ENCODE data around the gene KRT33B.
"Not testable (repeated sequence)": the region's sequence is repeated elsewhere in the genome, so short reads cannot be mapped to it uniquely, and the experiment has no call there.

The KRT33B gene

GRCh38 chr17:41396340-41396739 lies 26.7 kb upstream of the KRT33B start:
- H3K4me2 ChIP-seq, result no peak overlapping the region

DNA sequence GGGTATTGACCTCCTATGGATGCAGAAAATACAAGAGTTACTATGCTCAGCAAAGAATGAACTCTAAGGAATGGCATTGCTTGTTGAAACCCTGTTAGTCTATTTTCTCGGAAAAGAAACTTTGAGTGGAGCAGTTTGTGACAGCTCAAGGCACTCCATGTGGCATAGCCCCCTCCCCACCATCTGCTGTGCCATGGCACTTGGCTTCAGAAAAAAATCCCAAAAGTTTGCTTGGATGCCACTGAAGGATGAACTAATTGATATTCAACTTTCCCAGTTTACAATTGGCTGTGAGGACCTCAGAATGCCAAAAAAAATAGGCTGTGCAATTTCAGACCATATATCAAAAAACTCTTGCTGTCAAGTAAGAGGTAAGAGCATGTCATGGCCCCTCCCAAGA lies 26.0 kb upstream of the KRT33B start:
- no peak overlapping the region for H3K4me3 ChIP-seq (IDR thresholded peaks at IDR 0.05; ENCODE audit: insufficient read depth, low read depth, low read length)
- H3K4me2 ChIP-seq, result no peak overlapping the region
- TF ChIP-seq CTCF (conservative IDR thresholded peaks at IDR 0.05; ENCODE audit: low read depth, low read length), result no peak
- no peak overlapping the region for H3K9ac ChIP-seq
- H3K27me3 ChIP-seq (ENCODE audit: insufficient read depth, low read depth), result no peaks in the 10 kb centered on the region
- no peaks in the 10 kb centered on the region for H3K36me3 ChIP-seq (ENCODE audit: insufficient read depth)
- no peak overlapping the region for H2AFZ ChIP-seq (ENCODE audit: low read depth)
- no peaks in the 10 kb centered on the region for H3K4me1 ChIP-seq (ENCODE audit: low read depth, poor library complexity, severe bottlenecking)
- no peaks in the 10 kb centered on the region for H3K79me2 ChIP-seq (ENCODE audit: insufficient read depth, low read depth)
- no peak overlapping the region for H3K27ac ChIP-seq
- H4K20me1 ChIP-seq (ENCODE audit: insufficient read depth), result no peaks in the 10 kb centered on the region

More at GRCh38 chr17:41396340-41396739, 26.7 kb upstream of the KRT33B start:
- H3K9ac ChIP-seq, result no peak overlapping the region
- no peaks in the 10 kb centered on the region for H3K79me2 ChIP-seq (ENCODE audit: insufficient read depth, low read depth)
- no peak overlapping the region for H3K27ac ChIP-seq
- H4K20me1 ChIP-seq (ENCODE audit: insufficient read depth), result no peaks in the 10 kb centered on the region
- H2AFZ ChIP-seq (ENCODE audit: low read depth), result no peak overlapping the region
- H3K27me3 ChIP-seq (ENCODE audit: insufficient read depth, low read depth), result no peaks in the 10 kb centered on the region
- no peaks in the 10 kb centered on the region for H3K36me3 ChIP-seq (ENCODE audit: insufficient read depth)
- TF ChIP-seq CTCF (conservative IDR thresholded peaks at IDR 0.05; ENCODE audit: low read depth, low read length), result no peak
- H3K4me1 ChIP-seq (ENCODE audit: low read depth, poor library complexity, severe bottlenecking), result no peaks in the 10 kb centered on the region
- H3K4me3 ChIP-seq (IDR thresholded peaks at IDR 0.05; ENCODE audit: insufficient read depth, low read depth, low read length), result no peak overlapping the region

GRCh38 chr17:41395044-41395443 lies 25.4 kb upstream of the KRT33B start:
- not testable (repeated sequence) for H3K9ac ChIP-seq; H3K4me1 ChIP-seq (ENCODE audit: low read depth, poor library complexity, severe bottlenecking); H3K4me3 ChIP-seq (IDR thresholded peaks at IDR 0.05; ENCODE audit: insufficient read depth, low read depth, low read length); H3K36me3 ChIP-seq (ENCODE audit: insufficient read depth); H3K27me3 ChIP-seq (ENCODE audit: insufficient read depth, low read depth); H2AFZ ChIP-seq (ENCODE audit: low read depth); H3K27ac ChIP-seq; H3K4me2 ChIP-seq; H3K79me2 ChIP-seq (ENCODE audit: insufficient read depth, low read depth); H4K20me1 ChIP-seq (ENCODE audit: insufficient read depth)

DNA sequence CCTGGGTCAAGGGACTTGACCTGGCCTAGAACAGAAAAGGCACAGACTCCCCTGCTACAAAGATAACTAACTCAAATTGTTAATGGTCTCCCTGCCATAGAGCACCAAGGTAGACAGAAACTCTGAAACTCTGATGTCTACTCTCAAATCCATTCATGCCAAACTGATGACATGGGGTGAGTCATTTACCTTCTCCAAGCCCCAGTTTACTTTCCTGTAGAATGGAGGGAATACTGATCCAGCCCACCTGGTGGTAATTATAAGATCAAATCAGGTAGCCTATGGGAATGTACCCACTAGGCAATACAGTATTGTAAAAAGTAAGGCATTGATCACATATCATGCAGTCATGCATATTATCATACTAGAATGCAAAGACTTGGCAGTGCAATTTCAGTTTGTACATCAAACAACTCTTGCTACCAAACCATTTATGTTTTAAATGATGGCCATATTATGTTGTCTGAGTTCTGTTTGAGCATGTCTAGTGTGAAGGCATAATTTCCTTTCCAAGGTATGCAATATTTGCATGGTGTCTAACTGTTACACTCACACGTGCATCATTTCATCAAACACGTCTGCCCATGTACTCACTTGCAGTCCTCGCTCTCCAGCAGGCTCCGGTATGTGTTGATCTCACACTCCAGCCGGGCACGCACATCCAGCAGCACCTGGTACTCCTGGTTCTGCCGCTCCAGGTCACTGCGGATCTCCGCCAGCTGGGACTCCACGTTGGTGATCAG lies 24.8 kb upstream of the KRT33B start:
- H3K4me3 ChIP-seq (IDR thresholded peaks at IDR 0.05; ENCODE audit: insufficient read depth, low read depth, low read length), result no peak overlapping the region
- H3K79me2 ChIP-seq (ENCODE audit: insufficient read depth, low read depth), result no peaks in the 10 kb centered on the region
- H3K4me1 ChIP-seq (ENCODE audit: low read depth, poor library complexity, severe bottlenecking), result no peaks in the 10 kb centered on the region
- H3K9ac ChIP-seq, result no peak overlapping the region
- no peak overlapping the region for H2AFZ ChIP-seq (ENCODE audit: low read depth)
- H4K20me1 ChIP-seq (ENCODE audit: insufficient read depth), result no peaks in the 10 kb centered on the region
- H3K4me2 ChIP-seq, result no peak overlapping the region
- no peak overlapping the region for H3K27ac ChIP-seq
- H3K27me3 ChIP-seq (ENCODE audit: insufficient read depth, low read depth), result no peaks in the 10 kb centered on the region
- TF ChIP-seq CTCF (conservative IDR thresholded peaks at IDR 0.05; ENCODE audit: low read depth, low read length), result no peak
- H3K36me3 ChIP-seq (ENCODE audit: insufficient read depth), result no peaks in the 10 kb centered on the region

GRCh38 chr17:41393826-41394225 lies 24.2 kb upstream of the KRT33B start:
- TF ChIP-seq CTCF (conservative IDR thresholded peaks at IDR 0.05; ENCODE audit: low read depth, low read length), result no peak
- H3K27me3 ChIP-seq (ENCODE audit: insufficient read depth, low read depth), result no peaks in the 10 kb centered on the region
- no peak overlapping the region for H2AFZ ChIP-seq (ENCODE audit: low read depth)
- no peaks in the 10 kb centered on the region for H3K36me3 ChIP-seq (ENCODE audit: insufficient read depth)
- no peaks in the 10 kb centered on the region for H3K4me1 ChIP-seq (ENCODE audit: low read depth, poor library complexity, severe bottlenecking)
- H3K4me2 ChIP-seq, result no peak overlapping the region
- no peak overlapping the region for H3K27ac ChIP-seq
- no peaks in the 10 kb centered on the region for H4K20me1 ChIP-seq (ENCODE audit: insufficient read depth)
- H3K9ac ChIP-seq, result no peak overlapping the region
- H3K79me2 ChIP-seq (ENCODE audit: insufficient read depth, low read depth), result no peaks in the 10 kb centered on the region
- H3K4me3 ChIP-seq (IDR thresholded peaks at IDR 0.05; ENCODE audit: insufficient read depth, low read depth, low read length), result no peak overlapping the region
